MCF 10A (cell line): ENCODE measurements around the gene TGFBI. TPM values are rescaled to one million over a fixed set of nuclear protein-coding genes. Genes with fewer than 3 reads are reported as not detected.

Source experiments
- BruUV-seq: library from RNA; stranded (reverse); fragments of 400-500 nt; replicated peaks from 2 replicates; lab custom pipeline; 2021; lab: Mats Ljungman, UMichigan
- CTCF ChIA-PET: fragments of 300-600 bp; sonication (Branson Sonifier 250); formaldehyde crosslinking; extraction: SDS; loops from one replicate; lab custom pipeline; 2021; ENCODE audit warnings: antibody characterized with exemption, inconsistent platforms; lab: Yijun Ruan, JAX
- POLR2A ChIA-PET: fragments of 300-600, 350-650 bp; sonication (Branson Sonifier 250); formaldehyde crosslinking; extraction: SDS; loops from one replicate; lab custom pipeline; 2020; ENCODE audit warnings: antibody characterized with exemption, inconsistent platforms; lab: Yijun Ruan, JAX
- DNase-seq: peaks from one replicate; pipeline ENCODE4 v3.0.0-alpha.2; 2018; ENCODE audit not compliant: unreplicated experiment
- H3K27ac Mint-ChIP-seq: one replicate; pipeline ENCODE4 v1.8.0; 2022; ENCODE audit warnings: mild to moderate bottlenecking, low read depth, mixed read lengths; ENCODE audit not compliant: unreplicated experiment
- H3K27me3 Mint-ChIP-seq: one replicate; pipeline ENCODE4 v1.8.0; 2022; ENCODE audit warnings: mixed read lengths; ENCODE audit not compliant: insufficient read depth, unreplicated experiment
- H3K36me3 Mint-ChIP-seq: one replicate; pipeline ENCODE4 v1.8.0; 2022; ENCODE audit warnings: mild to moderate bottlenecking, moderate library complexity, mixed read lengths; ENCODE audit not compliant: insufficient read depth, unreplicated experiment
- H3K4me1 Mint-ChIP-seq: one replicate; pipeline ENCODE4 v1.8.0; 2022; ENCODE audit warnings: mixed read lengths; ENCODE audit not compliant: insufficient read depth, unreplicated experiment
- H3K4me3 Mint-ChIP-seq: one replicate; pipeline ENCODE4 v1.8.0; 2022; ENCODE audit warnings: mild to moderate bottlenecking, moderate library complexity, mixed read lengths; ENCODE audit not compliant: unreplicated experiment
- H3K9me3 Mint-ChIP-seq: one replicate; pipeline ENCODE4 v1.8.0; 2022; ENCODE audit warnings: mixed read lengths; ENCODE audit not compliant: unreplicated experiment
- CTCF ChIP-seq: fragments of 200-600 bp; IDR thresholded peaks from one replicate; pipeline ENCODE4 v1.8.0; 2022; ENCODE audit warnings: antibody characterized with exemption, mild to moderate bottlenecking; ENCODE audit not compliant: unreplicated experiment
- intact Hi-C: fragments of 100-400 bp; cut with micrococcal nuclease; formaldehyde crosslinking; loops from 2 replicates; pipeline ENCODE4 v1.14.1; 2022
- total RNA-seq: library from RNA; stranded (reverse); gene quantifications from 2 replicates; pipeline ENCODE4 v1.2.3, GENCODE V29; 2022

Gene TGFBI
- total RNA-seq, 1 experiment from 2014 or later = 892 TPM

GRCh38 chr5:136058039-136058971, 29.5 kb downstream of the TGFBI start:
- Mint-ChIP-seq H3K4me1 (peaks cover 34% of the 10 kb centered on the region), H3K9me3 (no peaks in the 10 kb centered on the region), H3K27me3 (no peaks in the 10 kb centered on the region), H3K4me3 (no peak overlapping the region), H3K36me3 (peaks cover 100% of the 10 kb centered on the region), H3K27ac (peak overlapping the region; percentile 52)
- ChIA-PET POLR2A (interaction anchor here (0.6 to 19.5 kb wide), 11 partner anchors 9 to 167 kb away, joined by 3 to 364 read pairs (median 4); partner anchors contain the start of gene TGFBI), CTCF (interaction anchor here (0.6 to 5.4 kb wide), 26 partner anchors 12 to 871 kb away, joined by 3 to 54 read pairs (median 4); no protein-coding TSS in a partner anchor)
- no TSS peak for BruUV-seq
- DNase-seq = peak; percentile 95
- intact Hi-C loops = loop anchor here (1.0 to 2.0 kb wide), 4 partner anchors 52 to 171 kb away; no protein-coding TSS in a partner anchor
- TF ChIP-seq CTCF = peak; percentile 48

GRCh38 chr5:136058972-136059354, 30.2 kb downstream of the TGFBI start:
- Mint-ChIP-seq H3K4me3 (no peak overlapping the region), H3K27ac (peak overlapping the region; percentile 52), H3K9me3 (no peaks in the 10 kb centered on the region), H3K36me3 (peaks cover 100% of the 10 kb centered on the region), H3K4me1 (peaks cover 28% of the 10 kb centered on the region), H3K27me3 (no peaks in the 10 kb centered on the region)
- no peak for DNase-seq
- intact Hi-C loops = loop anchor here (1.0 to 2.0 kb wide), 4 partner anchors 52 to 172 kb away; no protein-coding TSS in a partner anchor
- ChIA-PET POLR2A (interaction anchor here (19.5 kb wide), 1 partner anchor 24 kb away, joined by 364 read pairs; the partner anchor contains the start of gene TGFBI), CTCF (interaction anchor here (0.7 to 5.4 kb wide), 10 partner anchors 13 to 1257 kb away, joined by 3 to 54 read pairs (median 7); no protein-coding TSS in a partner anchor)
- no TSS peak for BruUV-seq
- TF ChIP-seq CTCF = no peak

GRCh38 chr5:136060963-136061362, 32.2 kb downstream of the TGFBI start:
- ChIA-PET CTCF (interaction anchor here (0.6 to 4.6 kb wide), 2 partner anchors 89 to 171 kb away, joined by 3 to 45 read pairs; no protein-coding TSS in a partner anchor), POLR2A (interaction anchor here (0.8 to 19.5 kb wide), 3 partner anchors 26 to 169 kb away, joined by 3 to 364 read pairs (median 5); partner anchors contain the start of gene TGFBI)
- no TSS peak for BruUV-seq
- peaks cover 100% of the 10 kb centered on the region for H3K36me3 Mint-ChIP-seq
- H3K4me1 Mint-ChIP-seq = peaks cover 30% of the 10 kb centered on the region
- intact Hi-C loops = no loop called here
- no peaks in the 10 kb centered on the region for H3K27me3 Mint-ChIP-seq
- H3K27ac Mint-ChIP-seq = no peak overlapping the region
- no peak for TF ChIP-seq CTCF
- H3K4me3 Mint-ChIP-seq = no peak overlapping the region
- no peak for DNase-seq
- no peaks in the 10 kb centered on the region for H3K9me3 Mint-ChIP-seq
